Measurements from ENCODE around the gene BACE1. TPM values are rescaled to one million over a fixed set of nuclear protein-coding genes. Genes with fewer than 3 reads are reported as not detected.

BACE1 gene
- total RNA-seq, 1 donor from 2014 or later, result 15.7 TPM

DNA sequence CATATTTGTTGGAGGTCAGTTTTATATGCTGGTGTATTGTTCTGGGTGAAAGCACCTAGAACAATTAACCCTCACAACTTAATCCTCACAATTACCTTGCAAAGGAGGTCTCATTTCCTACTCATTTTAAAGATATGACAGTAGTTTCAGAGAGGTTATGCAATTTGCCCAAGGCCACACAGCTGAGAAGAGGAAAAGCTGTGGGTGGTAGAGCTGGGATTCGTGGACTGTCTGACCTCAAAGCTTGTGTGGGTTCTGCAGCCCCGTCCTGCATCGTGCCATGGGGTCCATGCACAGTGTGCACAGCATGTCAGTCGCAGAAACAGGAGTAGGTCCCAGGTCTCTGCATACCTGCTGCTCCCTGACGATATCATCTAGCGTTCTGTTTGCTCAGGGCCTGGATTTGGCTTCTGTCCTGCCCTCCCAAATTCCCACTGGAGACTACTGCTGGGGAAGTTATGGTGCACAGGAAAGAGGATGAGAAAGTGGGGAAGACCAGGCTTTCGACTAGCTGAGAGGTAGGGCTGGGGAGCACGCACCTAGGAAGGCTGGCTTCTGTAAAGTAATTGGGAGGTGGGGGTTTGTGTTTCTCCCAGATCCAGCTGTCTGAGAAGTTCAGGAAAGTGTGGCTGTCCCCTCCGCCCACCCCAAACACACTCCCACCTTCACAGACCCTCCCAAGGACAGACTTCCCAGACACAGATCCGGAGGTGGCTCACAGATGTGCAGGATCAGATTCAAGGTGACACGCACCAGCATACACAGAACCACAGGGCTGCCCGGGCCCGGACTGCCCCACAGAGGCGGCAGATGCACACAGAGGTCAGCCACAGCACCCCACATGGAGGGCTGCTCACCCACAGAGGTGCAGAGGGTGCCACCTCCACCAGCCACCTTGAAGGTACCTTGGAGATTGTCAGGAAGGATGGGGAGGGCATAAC is 2.0 kb downstream of the BACE1 start:
- DNase-seq (ENCODE audit: low spot score), result no peak
- intact Hi-C loops (cut with DNase I), result no loop called here

DNA sequence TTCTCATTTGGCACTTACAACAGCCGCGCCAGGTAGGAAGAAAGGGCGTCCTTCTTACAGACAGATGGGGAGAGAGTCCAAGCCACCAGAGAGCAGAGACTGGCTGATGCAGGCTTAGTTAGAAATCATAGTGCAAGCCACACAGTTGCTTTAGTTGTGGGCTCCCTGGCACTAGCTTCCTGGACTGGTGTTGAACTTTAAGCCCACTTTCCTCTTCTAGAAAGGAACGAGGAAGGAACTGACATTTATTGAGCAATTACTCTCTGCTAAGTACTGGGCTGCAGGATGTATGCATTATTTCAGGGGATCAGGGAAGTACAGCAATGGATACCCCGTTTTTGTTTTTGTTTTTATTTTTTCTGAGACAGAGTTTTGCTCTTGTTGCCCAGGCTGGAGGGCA is 3.0 kb downstream of the BACE1 start:
- DNase-seq (ENCODE audit: low spot score), result no peak
- intact Hi-C loops (cut with DNase I), result no loop called here

DNA sequence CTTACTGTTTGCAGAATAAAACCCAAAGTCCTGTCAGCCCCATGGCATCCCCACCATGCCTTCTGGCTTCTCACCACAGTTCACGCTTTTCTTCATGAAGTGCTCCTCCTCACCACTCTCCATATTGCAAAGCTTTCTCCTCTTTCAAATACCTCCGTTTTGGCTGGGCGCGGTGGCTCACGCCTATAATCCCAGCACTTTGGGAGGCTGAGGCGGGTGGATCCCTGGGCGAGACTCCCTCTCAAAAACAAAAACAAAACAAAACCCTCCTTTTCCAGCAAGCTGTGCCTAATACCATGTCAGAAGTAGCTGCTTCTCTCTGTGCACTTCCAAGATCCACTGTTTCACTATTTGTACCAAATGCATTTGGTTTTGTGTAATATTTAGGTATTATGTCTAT is 6.7 kb downstream of the BACE1 start:
- DNase-seq (ENCODE audit: low spot score), result no peak
- intact Hi-C loops (cut with DNase I), result no loop called here

DNA sequence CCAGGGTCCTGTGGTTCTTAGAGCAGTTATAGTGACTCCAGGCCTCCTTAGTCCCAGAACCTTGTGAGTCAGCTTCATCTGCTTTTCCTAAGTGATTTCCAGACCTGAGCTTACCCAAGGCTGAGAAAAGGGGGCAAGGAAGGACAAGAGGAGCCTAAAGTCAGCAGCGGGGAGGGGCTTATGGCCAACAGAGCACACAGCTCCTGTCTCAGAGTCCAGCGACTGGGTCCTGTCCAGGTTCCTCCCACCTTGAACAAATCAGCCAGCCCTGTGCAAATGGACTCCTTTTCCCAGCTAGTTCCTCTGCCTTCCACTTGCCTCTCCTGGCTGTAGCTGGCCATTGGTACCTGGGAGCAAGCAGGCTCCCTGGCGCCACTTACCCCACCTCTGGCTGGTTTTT is 10.9 kb downstream of the BACE1 start:
- no peak for DNase-seq (ENCODE audit: low spot score)
- intact Hi-C loops (cut with DNase I), result no loop called here

DNA sequence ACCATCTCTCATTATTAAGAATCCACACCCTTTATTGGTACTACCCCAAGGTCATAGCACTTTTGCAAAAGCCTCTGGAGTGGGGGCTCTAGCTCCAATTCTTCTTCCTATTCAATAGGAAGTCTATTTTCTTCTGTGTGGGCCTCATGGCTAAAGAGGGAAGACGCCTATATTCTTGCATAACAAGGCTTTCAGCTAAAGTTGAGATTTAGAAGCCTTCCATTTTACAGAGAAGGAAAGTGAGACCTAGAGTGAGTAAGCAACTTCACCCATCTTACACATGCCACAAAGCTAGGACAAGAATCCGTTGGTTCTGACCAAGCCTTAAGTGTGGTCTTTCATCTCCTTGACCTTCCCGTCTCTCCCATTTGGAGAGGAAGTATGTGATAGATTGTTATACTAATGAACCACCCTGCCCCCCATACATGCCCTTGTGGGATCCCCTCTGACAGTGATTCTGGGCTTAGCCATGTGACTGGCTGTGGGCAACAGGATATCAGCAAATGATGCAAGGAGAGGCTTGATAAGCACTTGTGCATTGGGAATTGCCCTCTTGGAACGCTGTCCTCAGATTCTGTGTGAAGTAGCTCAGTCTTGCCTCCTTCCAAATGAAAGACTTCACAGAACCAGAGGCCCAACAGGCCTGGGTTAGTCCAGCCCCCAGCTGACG is 12.3 kb downstream of the BACE1 start:
- intact Hi-C loops (cut with DNase I), result no loop called here
- DNase-seq (ENCODE audit: low spot score), result peak; percentile 47

DNA sequence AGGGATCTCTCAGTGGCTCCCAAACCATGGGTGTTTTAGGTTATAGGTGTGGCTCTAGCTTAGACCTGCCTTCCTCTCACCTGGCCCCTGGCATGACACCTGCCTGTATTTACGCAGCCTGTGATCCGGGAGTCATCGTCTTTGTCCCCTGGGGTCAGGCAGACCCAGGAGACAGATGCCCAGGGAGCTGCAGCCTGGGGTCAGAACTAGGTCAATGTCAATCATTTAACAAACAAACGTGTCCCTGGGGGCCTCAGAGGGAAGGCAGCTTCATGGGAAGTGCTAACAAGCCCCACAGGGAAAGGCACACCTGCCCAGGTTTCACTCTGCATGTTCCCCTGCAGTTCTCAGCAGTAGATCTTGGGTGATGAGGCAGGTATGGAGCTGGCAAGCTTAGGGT is 13.0 kb downstream of the BACE1 start:
- DNase-seq (ENCODE audit: low spot score), result peak; percentile 27
- intact Hi-C loops (cut with DNase I), result no loop called here

DNA sequence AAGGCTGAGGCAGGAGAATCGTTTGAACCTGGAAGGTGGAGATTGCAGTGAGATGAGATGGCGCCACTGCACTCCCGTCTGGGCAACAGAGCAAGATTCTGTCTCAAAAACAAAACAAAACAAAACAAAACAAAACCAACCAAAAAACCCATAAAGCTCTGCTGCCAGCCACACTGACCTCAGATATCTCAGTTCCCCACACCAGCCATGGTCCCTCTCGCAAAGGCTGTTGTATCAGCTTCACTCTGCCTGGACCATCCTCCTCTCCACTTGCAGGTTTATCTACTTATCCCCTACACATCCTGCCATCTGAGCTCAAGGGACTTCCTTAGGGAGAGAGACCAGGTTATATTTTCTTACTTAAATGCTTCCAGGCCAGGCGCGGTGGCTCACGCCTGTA is 13.8 kb downstream of the BACE1 start:
- no peak for DNase-seq (ENCODE audit: low spot score)

DNA sequence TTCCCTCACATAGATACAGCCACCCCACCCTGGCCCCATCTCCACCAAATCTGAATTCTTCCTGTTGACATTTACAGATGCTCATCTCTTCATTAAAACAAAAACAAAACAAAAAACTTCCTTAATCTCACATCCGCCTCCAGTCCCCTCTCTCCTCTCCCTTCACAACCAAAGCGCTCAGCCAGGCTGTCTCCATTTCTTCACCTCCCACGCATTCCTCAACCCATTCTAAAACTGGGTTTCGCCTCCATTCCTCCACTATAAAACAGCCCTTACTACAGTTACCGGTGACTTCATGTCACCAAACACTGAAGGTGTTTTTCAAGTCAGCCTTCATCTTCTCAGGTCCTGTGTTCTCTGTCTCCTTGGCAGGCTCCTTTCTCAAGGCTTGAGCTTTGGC is 15.3 kb downstream of the BACE1 start:
- no peak for DNase-seq (ENCODE audit: low spot score)
- intact Hi-C loops (cut with DNase I), result no loop called here

More for the DNA sequence above, 13.8 kb downstream of the BACE1 start:
- intact Hi-C loops (cut with DNase I), result no loop called here

DNA sequence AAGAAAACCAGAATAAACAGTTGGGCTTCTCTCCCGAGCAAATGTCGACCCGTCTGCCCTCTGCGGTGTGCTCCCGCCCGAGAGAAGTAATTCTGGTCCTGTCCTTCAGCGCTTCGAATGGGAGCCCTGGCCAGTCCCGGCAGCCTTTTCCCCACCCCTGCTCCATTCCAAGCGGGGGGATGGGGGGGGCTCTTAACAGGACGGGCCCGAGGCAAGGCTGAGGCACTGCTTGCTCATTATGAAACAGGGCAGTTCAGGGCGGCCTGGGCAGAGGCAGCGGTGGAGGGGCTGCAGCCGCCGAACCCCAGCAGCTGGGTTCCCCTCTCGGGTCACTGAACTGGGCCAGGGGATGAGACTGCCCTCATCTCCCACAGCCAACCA is 15.8 kb downstream of the BACE1 start:
- intact Hi-C loops (cut with DNase I), result no loop called here
- DNase-seq (ENCODE audit: low spot score), result peak; percentile 71

DNA sequence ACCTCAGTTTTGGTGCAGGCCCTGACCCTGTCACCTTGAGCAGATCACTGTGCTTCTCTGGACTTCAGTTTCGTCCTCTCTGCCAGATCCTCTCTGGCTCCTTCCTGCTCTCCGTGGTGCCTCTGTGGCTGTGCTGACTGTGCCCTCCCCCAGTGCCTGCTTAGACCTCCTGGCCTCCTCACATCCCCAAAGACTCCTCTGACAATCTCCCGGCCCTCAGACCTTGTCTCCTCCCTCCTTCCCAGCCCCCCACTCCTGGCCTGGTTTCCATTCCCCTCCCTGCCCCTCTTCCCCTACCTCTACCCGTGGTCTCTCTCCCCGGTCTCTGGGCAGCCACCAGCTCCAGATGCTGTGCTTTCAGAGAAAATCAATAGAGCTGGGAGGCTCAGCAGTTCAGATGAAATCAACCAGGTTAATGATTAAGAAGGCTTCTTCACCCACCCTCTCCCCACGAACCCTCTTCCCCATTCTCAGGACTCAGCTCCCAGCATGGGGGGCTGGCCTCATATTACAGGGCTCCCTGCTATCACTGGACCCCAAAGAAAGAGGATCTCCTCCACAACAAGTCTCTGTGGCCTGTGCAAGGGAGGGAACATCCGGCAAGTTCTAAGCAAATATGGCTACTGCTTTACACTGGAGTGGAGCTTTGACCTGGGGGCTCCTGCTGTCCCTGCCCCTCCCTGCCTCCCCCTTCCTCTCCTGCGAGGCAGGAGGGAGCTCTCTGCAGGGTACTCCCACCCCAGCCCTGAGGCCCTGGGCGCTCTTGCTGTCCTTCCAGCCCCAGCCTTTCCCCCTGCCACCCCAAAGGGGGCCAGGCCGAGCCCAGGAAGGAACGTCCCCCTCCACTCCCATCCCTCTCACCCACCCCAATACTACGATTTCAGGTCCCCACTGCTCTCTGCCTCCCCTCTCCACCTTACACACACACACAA is 16.4 kb downstream of the BACE1 start:
- intact Hi-C loops (cut with DNase I), result no loop called here
- peak; percentile 61 for DNase-seq (ENCODE audit: low spot score)

DNA sequence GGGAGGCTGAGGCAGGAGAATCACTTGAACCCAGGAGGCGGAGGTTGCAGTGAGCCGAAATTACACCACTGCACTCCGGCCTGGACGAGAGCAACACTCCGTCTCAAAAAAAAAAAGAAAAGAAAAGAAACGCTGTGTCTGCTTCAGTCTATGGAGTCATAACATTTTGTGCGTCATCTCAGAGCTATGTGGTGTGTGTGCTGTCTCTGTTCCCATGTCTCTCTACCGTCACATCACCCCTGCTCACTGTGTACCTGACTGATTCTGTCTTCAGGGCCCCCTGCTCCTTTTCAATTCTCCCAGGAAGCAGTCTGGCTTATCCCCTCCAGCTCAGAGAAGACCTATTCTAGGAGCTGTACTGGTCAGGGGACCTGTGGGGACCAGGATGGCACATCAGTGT is 17.9 kb downstream of the BACE1 start:
- DNase-seq (ENCODE audit: low spot score), result peak; percentile 54
- intact Hi-C loops (cut with DNase I), result no loop called here

DNA sequence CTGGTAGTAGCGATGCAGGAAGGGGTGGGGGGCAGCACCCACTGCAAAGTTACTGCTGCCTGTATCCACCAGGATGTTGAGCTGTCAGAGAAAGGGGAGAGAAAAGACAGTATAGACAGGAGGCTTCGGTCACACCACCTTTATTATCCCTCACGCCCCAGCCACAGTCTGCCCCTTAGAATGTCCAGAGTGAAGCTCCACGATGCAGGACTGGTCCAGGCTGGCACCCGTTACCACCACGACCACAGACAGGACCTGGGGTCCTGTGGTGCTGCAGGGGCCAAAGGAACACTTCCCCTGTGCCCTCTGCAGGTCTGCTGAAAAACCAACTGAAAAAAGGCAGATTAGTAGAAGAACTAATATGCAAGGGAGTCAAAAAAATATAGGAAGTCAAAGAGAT is 19.2 kb downstream of the BACE1 start:
- intact Hi-C loops (cut with DNase I), result no loop called here
- DNase-seq (ENCODE audit: low spot score), result peak; percentile 39

DNA sequence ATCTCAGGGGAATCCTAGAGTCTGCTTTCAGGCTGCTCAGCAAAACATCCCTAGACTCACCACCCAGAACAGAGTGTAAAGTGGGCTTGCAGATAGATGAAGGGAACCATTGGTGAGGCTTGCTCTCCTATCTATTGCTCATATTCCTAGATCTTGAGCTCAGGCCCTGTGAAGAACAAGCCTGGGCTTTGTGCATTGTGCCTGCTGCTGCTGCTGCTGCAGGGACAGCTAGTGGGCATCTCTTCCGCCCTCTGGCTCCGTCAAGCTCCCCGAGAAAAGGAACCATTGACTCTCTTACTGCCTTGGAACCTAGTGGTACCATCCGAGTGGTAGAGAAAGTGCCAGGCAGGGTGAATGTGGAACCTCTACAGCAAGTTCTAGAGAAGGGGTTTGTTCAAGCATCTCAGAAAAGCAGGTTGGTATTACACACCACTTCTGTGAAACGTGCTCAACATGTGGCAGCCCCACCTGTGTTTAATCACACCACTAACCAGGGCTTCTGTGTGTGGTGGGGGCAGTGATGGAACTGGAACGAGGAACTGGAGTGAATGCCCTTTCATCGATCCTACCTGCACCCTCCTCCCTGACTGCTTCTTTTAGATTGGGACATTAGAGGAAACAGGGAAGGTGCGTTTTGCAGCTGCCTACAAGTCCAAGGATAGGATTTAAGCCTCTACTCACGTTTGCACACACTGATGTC is 20.5 kb downstream of the BACE1 start:
- intact Hi-C loops (cut with DNase I), result no loop called here
- DNase-seq (ENCODE audit: low spot score), result no peak

DNA sequence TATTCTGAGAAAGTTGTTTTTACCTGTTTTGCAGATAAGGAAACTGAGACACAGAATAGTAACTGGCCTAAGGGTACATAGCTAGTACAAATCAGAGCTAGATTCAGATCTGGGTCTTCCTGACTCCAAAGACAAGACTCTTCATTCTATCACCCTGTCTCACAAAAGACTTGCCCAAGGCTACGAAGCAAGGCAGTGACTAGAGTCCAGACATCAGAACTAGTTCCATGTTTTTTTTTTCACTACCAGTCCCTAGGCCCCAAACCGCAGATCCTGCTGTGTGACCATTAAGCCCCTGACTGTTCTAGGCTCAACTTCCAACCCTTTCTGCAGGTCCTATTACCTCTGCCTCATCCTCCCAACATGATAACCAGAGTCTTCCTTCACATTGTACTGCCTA is 23.4 kb downstream of the BACE1 start:
- intact Hi-C loops (cut with DNase I), result no loop called here
- no peak for DNase-seq (ENCODE audit: low spot score)

DNA sequence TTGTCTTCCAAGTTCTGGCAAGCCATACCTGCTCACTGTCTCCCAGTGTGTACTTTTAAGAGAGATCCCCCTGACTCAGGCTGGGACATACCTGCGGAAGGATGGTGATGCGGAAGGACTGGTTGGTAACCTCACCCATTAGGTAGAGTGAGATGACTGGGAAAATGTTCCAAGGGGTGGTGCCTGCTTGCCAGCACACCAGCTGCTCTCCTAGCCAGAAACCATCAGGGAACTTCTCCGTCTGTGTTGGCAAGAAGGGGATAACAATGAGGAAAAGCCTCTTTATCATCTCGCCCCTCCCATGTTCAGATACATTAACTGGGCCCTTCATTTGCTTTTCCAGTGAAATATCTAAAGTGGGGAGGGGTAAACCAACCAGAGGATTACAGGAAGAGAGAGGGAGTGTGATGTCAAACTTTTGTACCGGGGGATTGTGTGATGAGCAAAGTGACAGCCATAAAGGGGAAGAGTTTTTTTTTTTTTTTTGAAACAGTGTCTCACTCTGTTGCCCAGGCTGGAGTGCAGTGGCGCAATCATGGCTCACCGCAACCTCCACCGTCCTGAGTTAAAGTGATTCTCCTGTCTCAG is 25.2 kb downstream of the BACE1 start, which contains the start of gene BACE1-AS:
BACE1-AS (plus strand) TSS at position 538 of the 588 bp plus-strand sequence.
- peak; percentile 63 for DNase-seq (ENCODE audit: low spot score)
- intact Hi-C loops (cut with DNase I), result no loop called here

DNA sequence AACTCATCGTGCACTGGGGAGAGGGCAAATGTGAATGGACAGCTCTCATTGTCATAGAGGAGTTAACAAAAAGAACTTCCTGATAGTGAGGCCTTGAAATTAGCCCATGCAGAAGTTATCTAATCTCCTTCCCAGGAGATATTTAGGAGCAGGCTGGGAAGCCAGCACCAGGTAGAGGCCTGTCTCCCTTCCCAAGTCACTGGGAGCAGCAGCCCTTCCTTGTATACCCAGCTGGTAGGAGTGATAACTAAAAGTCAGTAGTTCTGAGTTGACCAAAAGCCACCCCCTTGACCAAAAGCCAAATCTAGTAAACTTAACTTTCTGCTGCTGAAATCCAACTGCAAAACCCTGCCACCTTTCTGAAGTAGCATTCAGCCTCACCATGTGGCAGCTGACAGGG is 26.3 kb downstream of the BACE1 start:
- DNase-seq (ENCODE audit: low spot score), result peak; percentile 26
- intact Hi-C loops (cut with DNase I), result no loop called here

DNA sequence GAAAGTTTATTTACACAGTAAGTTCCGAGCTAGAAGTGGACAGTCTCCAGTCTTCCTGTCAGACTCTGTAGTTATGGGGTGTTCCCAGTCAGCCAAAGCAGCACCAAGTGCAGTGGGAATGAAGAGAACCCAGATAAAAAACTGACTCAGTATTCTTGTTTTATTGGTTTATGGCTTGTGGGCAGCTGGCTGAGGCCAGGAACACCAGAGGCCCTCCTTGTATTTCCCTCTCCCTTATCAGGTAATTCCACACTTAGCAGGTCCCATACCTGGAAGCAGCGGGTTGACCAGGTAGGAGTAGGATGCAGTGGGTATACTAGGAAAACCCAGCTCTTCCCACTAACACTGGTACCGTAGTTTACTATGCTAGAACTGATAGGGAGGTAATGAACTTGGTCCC is 28.4 kb downstream of the BACE1 start:
- intact Hi-C loops (cut with DNase I), result no loop called here
- DNase-seq (ENCODE audit: low spot score), result no peak

DNA sequence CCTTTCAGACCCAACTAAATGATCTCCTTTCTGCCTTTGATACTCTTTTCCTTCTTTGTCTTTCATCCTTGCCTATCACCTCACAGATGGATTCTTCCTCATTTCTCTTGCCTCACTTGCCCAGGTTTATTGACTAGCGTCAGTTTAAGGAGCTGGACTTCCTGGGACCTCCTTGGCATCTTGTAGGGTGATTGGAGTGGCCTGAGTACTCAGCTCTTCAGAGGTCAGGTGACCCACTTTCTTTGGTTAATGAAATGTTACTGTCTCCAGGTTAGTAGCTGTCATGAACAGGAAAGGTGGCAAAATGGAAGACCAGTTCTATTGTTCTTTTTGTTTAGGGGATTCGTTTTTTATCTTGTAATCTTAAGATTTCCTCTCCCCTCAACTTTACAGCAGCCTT is 29.5 kb downstream of the BACE1 start:
- intact Hi-C loops (cut with DNase I), result no loop called here
- DNase-seq (ENCODE audit: low spot score), result no peak

DNA sequence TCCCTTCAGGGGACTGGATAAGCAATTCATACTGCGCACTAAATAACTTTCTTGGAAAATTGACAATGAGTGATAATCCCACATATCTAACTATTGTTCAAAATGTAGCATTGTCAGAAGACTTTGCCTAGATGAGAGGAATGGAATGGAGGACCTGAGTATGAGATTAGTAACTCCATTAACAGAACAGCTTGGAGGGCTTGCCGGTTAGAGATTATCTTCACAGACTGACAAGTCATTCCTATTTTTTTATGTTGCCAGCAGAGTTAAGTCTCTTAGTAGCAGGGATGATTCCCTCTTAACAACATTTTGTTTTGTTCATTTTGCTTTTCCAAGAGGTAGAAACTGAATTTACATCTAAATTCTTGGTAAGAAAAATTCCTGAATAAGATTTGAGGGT is 32.0 kb downstream of the BACE1 start:
- intact Hi-C loops (cut with DNase I), result no loop called here

More for the DNA sequence above, 32.0 kb downstream of the BACE1 start:
- DNase-seq (ENCODE audit: low spot score), result no peak
